Coronary artery (tissue), 2 donors: ENCODE data around the gene EDEM3.

ENCODE experiments used
- DNase-seq: peaks from one replicate; pipeline ENCODE4 v3.0.0-alpha.2; 2017; ENCODE audit warnings: low spot score
- H3K27ac ChIP-seq, 2 donors: fragments of 200-600 bp; sonication (generic); one replicate each; pipeline ENCODE4 v1.5.1; 2016 to 2019
- H3K4me3 ChIP-seq: fragments of 200-600 bp; sonication (generic); 2 replicates; pipeline ENCODE4 v1.5.1; 2016; ENCODE audit warnings: mild to moderate bottlenecking, moderate library complexity
- TF ChIP-seq, protein P1 (sequence below): fragments of 200-600 bp; sonication (generic); IDR thresholded peaks from one replicate; pipeline ENCODE4 v1.5.1; 2019; ENCODE audit warnings: antibody characterized with exemption

Gene EDEM3

DNA sequence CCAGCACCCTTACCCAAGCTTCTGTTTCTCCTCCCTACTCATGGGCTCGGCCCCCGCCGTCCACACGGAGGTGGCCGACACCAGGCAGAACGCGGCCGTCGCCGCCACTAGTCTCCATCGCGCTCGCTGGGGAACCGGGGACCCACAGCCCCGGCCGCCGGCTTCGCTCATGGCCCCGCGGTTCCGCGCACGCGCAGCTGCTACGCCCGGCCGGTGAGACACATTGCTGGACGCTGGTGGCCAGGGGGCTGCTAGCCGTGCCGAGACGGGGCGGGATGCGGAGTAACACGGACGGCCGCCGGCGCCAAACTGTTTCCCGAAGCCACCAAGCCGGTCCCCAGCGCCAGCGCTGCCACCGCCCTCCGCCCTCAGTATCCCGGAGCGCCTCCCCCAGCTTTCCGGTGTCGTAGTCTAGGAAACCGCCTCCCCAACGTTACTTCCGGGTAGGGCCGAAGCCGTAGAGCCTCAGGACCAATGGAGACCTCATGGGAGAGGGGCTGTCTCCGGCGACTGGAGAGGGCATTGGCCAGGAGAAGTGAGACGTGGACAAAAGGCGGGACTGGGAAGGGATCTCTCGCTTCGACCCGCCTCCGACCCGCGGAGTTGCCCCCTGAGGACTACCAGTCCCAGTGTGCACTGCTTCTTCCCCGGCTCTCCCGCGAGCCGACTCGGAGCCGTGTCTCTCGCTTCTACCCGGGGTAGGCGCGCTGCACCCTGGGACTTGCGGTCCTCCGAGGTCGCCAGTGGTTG is at the start of gene EDEM3:
Gene EDEM3 (minus strand): TSS at position 383 of the 750 bp plus-strand sequence. CDS start 212 bp downstream, at position 171.
- DNase-seq: peak; percentile 100
- TF ChIP-seq, protein P1, sequence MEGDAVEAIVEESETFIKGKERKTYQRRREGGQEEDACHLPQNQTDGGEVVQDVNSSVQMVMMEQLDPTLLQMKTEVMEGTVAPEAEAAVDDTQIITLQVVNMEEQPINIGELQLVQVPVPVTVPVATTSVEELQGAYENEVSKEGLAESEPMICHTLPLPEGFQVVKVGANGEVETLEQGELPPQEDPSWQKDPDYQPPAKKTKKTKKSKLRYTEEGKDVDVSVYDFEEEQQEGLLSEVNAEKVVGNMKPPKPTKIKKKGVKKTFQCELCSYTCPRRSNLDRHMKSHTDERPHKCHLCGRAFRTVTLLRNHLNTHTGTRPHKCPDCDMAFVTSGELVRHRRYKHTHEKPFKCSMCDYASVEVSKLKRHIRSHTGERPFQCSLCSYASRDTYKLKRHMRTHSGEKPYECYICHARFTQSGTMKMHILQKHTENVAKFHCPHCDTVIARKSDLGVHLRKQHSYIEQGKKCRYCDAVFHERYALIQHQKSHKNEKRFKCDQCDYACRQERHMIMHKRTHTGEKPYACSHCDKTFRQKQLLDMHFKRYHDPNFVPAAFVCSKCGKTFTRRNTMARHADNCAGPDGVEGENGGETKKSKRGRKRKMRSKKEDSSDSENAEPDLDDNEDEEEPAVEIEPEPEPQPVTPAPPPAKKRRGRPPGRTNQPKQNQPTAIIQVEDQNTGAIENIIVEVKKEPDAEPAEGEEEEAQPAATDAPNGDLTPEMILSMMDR: no peak
- Histone ChIP-seq H3K27ac (peak within 1 kb of the TSS; percentile 95 to 98), H3K4me3 (peak within 1 kb of the TSS; percentile 97)

DNA sequence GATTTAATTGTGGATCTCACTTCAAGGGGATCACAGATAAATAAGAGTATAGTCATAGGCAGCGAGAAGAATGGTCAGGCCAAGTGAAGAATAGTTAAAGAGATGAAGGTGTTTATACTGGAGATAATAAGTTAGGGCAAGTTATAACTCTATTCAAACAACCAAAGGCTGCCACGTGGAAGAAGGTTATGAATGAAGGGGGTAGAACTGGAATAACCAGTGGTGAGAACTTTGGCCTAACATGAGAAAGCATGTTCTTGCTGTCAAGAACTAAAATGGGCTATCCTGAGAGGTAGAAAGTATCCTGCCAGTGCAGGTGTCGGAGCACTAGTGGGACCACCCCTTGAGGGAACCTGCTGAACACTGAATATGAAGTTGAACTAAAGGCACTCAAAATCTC is 49.6 kb upstream of the EDEM3 start:
- no peak for DNase-seq
- TF ChIP-seq, protein P1: no peak
- Histone ChIP-seq H3K27ac (no peak overlapping the region), H3K4me3 (no peak overlapping the region)

DNA sequence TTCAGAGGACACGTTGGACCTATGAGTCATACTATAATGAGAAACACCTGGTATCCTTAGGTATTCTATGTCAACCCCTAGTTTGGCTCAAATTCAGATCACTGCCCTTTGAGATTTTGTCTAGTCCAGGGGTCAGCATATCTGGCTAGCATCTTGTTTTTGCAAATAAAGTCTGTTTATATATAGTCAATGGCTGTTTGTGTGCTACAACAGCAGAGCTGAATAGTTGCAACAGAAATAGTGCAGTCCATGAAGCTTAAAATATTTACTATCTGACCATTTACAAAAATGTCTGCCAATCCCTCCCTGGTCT is 48.5 kb upstream of the EDEM3 start:
- DNase-seq: no peak
- Histone ChIP-seq H3K4me3 (no peak overlapping the region), H3K27ac (no peak overlapping the region)
- TF ChIP-seq, protein P1: no peak

DNA sequence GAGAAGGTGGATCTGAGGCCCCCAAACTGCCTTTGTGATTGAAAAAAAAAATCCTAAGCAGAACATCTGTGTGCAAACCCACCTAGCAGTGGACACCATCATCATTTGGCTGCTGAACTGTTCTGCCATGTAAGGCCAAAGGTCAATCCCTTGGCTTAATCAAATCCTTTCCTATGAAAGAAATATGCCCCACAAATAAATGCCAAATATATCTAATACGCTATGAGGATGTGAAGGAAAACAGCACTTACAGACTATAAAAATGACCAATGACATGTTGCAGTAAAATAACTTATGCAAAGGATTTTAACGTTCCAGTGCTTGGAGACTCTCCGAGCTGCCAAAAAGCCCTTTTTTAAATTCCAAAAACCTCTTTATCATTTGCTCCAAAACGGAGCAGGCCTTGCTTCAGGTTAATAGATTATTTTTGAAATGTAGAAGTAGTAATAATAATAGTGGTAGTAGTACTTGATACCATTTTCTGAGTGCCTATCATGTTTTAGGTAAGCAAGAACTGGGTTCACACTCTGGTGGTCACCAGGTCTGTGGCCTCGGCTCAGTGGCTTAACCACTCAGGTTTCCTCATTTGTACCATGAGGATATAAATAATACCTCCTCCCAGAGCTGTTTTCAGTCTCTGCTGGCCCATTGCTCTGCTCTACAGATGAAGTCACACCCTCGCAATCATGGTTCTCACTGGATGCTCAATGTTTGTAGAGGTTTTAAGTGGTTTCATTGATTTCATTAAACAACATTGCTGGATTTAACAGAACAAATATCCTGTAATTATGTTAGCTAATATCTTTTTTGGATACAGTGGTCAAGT is 47.9 kb upstream of the EDEM3 start:
- H3K4me3 ChIP-seq: no peak overlapping the region
- TF ChIP-seq, protein P1: no peak
- no peak for DNase-seq
- no peak overlapping the region for H3K27ac ChIP-seq

GRCh38 chr1:184801503-184801902 is 46.8 kb upstream of the EDEM3 start:
- Histone ChIP-seq H3K27ac (no peak overlapping the region), H3K4me3 (no peak overlapping the region)
- TF ChIP-seq, protein P1: no peak
- DNase-seq: no peak

DNA sequence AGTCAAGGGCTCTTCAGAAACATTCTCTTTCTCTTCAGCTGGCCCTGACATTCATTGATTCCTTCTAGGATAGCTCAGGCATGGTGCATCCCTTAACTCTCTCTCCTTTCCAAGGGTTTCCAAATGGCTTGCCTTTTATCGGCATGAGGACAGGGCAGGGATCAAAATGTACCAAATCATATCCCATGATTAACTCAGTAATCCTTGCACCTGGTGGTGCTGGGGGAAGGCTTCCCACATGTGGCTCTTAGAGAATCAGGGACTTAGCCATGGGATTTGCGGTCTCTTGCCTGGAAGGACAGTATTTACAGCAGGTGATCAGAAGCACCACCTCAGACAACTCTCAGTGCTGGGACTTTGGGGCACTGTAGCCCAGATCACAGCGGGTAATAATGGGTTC is 46.2 kb upstream of the EDEM3 start:
- H3K27ac ChIP-seq: no peak overlapping the region
- TF ChIP-seq, protein P1: no peak
- no peak overlapping the region for H3K4me3 ChIP-seq
- DNase-seq: no peak
